Endothelial cell of umbilical vein (primary cell): ENCODE data around the gene HOXA13.

Experiments used
- EZH2 ChIP-seq: IDR thresholded peaks from 2 replicates; pipeline ENCODE4 v1.6.1; 2012; ENCODE audit warnings: borderline replicate concordance, low read depth, mild to moderate bottlenecking, moderate library complexity, low read length, inconsistent platforms; ENCODE audit not compliant: severe bottlenecking
- GATA2 ChIP-seq: IDR thresholded peaks from 2 replicates; pipeline ENCODE4 v1.7.0; 2011; ENCODE audit warnings: low read depth, mild to moderate bottlenecking, moderate library complexity, mixed read lengths, low read length; ENCODE audit not compliant: insufficient read length, insufficient read depth
- JUN ChIP-seq: IDR thresholded peaks from 2 replicates; pipeline ENCODE4 v1.6.1; 2011; ENCODE audit warnings: borderline replicate concordance, low read depth; ENCODE audit not compliant: insufficient read length, insufficient read depth
- POLR2A ChIP-seq: IDR thresholded peaks from 2 replicates; pipeline ENCODE4 v1.6.1; 2012; ENCODE audit warnings: low read depth, mild to moderate bottlenecking, control low read depth, low read length
- TF ChIP-seq, protein P1 (sequence below), 2 donors: IDR thresholded peaks; 1 replicate in 1 of 2; 2 replicates in 1 of 2; pipeline ENCODE4 v1.5.1; 2011; ENCODE audit warnings: low read length in 2 of 2, mild to moderate bottlenecking in 2 of 2, moderate library complexity in 2 of 2, control low read depth in 1 of 2, inconsistent platforms in 1 of 2, low read depth in 1 of 2; ENCODE audit not compliant: insufficient read depth in 1 of 2; ENCODE audit errors: extremely low read depth in 1 of 2

DNA sequence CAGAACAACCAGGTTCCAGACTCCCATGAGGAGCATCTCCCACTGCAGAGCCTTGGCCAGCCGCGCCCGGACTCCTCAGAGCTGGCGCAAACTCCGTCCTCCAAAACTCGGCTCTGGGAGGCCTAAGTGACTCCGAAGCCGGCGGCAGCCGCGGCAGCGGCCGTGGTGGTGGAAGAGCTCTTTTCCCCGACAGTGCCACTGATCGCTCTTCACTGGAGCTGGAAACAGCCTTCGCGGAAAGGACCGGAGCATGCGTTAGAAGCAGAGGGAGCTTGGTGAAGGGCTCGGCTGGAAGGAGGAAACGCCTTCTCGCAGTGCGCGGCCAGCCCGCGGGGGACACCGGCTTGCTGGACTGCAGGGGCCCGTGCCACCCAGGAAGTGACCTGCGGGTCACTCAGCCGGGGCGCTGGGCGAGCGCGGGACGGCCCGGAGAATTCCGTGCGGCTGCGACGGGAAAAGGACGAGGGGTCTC lies 5.0 kb upstream of the HOXA13 start:
- TF ChIP-seq JUN (no peak), EZH2 (peak; percentile 68), GATA2 (no peak), POLR2A (no peak)
- TF ChIP-seq, protein P1, sequence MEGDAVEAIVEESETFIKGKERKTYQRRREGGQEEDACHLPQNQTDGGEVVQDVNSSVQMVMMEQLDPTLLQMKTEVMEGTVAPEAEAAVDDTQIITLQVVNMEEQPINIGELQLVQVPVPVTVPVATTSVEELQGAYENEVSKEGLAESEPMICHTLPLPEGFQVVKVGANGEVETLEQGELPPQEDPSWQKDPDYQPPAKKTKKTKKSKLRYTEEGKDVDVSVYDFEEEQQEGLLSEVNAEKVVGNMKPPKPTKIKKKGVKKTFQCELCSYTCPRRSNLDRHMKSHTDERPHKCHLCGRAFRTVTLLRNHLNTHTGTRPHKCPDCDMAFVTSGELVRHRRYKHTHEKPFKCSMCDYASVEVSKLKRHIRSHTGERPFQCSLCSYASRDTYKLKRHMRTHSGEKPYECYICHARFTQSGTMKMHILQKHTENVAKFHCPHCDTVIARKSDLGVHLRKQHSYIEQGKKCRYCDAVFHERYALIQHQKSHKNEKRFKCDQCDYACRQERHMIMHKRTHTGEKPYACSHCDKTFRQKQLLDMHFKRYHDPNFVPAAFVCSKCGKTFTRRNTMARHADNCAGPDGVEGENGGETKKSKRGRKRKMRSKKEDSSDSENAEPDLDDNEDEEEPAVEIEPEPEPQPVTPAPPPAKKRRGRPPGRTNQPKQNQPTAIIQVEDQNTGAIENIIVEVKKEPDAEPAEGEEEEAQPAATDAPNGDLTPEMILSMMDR (IDR thresholded peaks at IDR 0.05; ENCODE audit: extremely low read depth in 1 of 2, insufficient read depth in 1 of 2, low read depth in 1 of 2, low read length in 2 of 2) = no peak
